ENCODE results near the gene FTSJ1.

DNA sequence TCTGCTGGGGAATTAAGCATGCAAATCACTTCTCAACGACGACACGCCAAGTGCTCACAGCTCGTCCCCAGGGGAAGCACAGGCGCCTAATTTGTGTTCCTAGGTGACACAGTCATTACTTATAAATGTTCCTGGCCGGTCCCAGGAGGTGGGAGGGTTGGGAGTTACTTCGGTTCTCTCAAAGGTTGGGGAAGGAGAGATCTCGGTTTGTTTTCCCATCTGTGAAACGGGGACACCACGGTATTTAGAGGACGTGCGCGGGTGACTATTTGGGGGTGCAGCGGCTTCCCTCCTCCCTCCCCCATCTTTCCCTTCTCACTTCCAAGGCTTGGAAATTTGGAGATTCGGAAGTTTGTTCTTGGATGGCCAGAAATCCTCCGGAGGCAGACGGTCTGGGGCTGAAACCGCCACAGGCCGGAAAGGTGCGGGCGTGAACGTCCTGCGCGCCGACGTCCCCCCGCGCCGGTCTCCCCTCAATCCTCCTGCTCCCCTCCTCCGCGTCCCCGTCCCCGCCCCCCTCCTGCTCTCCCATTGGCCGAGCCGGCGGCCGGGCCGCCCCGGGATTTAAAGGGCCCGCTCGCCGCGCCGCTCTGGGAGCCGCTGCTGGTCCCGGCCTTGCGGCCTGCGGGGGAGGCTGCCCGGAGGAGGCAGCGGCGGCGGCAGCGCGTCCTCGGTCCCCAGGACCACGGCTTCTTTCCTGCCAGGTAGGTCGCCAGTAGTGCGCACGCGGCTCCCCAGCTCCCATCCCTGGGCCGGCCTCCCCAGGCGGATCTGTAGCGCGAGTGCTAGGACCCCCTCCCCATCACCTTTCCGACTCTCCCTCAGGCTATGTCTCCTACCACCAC lies 32.6 kb downstream of the FTSJ1 start, which contains the start of gene PORCN:
- TF ChIP-seq, protein P1, sequence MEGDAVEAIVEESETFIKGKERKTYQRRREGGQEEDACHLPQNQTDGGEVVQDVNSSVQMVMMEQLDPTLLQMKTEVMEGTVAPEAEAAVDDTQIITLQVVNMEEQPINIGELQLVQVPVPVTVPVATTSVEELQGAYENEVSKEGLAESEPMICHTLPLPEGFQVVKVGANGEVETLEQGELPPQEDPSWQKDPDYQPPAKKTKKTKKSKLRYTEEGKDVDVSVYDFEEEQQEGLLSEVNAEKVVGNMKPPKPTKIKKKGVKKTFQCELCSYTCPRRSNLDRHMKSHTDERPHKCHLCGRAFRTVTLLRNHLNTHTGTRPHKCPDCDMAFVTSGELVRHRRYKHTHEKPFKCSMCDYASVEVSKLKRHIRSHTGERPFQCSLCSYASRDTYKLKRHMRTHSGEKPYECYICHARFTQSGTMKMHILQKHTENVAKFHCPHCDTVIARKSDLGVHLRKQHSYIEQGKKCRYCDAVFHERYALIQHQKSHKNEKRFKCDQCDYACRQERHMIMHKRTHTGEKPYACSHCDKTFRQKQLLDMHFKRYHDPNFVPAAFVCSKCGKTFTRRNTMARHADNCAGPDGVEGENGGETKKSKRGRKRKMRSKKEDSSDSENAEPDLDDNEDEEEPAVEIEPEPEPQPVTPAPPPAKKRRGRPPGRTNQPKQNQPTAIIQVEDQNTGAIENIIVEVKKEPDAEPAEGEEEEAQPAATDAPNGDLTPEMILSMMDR (IDR thresholded peaks at IDR 0.05) = no peak
- TF ChIP-seq POLR2A (IDR thresholded peaks at IDR 0.05) = peak in 1 of 2 donors; percentile 68
